Stimulated activated CD8-positive, alpha-beta memory T cell treated with anti-CD3 and anti-CD28 coated beads, Interleukin-4, amount 100 ng/mL, for 24 hours (primary cell): ENCODE measurements around the gene DDR1.
A peak's percentile ranks its signal among the peaks of the same experiment; 100 is the strongest.

Experiments used
- DNase-seq: peaks from one replicate; pipeline ENCODE4 v3.0.0-alpha.2; 2020; ENCODE audit warnings: low read depth

The DDR1 gene

DNA sequence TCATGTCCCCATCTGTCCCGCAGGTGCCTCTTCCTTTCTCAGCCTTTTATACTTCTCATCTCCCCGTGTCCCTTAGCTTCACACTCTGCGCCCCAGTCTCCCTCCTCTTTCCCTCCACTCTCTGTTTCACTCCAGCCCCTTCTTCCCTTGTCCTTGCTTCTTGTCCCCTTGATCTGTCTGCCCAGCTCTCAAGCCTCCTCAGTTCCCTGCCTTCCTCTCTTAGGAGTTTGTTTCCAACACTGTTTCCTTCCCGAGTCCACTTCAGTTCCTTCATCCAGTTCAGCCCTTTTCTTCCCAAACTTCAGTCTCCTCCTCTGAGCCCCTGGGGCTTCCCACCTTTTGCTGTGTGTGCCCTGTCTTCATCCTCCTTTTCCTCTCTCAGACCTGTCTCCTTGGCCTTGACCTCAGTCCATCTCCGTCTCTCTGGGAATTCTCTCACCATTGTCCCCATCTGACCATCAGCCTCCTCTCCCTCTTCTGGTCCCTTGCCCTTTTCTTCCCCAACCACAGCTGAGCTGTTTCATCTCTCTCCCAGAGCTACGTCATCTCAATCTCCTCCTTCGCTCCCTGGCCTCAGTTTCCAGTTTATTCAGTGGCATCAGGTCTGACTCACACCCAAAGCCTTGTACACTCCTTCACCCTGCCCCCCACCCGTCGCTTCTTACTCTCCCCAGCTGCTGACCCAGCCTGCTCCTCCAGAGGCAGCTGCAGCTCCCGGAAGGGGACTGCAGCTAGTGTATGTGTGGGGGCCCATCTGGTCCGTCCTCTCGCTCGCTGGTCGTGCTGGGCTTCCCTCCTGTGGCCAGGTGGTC is 2.7 kb upstream of the DDR1 start:
- no peak for DNase-seq

DNA sequence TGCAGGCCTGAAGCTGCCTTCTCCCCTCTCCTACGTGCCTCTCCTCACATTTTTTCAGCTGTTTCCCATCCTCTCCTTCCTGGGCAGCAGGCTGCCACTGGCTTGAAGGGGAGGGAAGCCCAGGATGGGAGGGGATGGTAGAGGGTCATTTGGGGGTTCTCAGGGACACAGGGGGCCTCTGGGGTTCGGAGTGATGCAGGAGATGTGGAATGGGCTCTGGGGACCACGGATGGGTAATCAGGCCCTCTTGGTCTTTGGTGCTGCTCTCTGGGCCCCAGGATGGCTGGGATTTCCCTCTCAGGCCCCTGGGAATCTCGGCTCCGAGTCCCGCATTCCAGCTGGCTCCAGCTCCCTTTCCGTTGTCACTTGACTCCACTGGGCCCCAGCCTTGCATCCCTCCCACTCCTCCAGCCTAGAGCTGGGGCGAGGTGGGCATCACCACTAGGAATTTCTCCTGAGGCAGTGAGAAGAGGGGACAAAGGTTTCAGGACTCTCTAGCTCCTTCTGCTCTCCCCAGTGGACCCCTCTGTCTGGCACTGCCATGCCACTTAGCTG is 2.0 kb upstream of the DDR1 start:
- DNase-seq: no peak

DNA sequence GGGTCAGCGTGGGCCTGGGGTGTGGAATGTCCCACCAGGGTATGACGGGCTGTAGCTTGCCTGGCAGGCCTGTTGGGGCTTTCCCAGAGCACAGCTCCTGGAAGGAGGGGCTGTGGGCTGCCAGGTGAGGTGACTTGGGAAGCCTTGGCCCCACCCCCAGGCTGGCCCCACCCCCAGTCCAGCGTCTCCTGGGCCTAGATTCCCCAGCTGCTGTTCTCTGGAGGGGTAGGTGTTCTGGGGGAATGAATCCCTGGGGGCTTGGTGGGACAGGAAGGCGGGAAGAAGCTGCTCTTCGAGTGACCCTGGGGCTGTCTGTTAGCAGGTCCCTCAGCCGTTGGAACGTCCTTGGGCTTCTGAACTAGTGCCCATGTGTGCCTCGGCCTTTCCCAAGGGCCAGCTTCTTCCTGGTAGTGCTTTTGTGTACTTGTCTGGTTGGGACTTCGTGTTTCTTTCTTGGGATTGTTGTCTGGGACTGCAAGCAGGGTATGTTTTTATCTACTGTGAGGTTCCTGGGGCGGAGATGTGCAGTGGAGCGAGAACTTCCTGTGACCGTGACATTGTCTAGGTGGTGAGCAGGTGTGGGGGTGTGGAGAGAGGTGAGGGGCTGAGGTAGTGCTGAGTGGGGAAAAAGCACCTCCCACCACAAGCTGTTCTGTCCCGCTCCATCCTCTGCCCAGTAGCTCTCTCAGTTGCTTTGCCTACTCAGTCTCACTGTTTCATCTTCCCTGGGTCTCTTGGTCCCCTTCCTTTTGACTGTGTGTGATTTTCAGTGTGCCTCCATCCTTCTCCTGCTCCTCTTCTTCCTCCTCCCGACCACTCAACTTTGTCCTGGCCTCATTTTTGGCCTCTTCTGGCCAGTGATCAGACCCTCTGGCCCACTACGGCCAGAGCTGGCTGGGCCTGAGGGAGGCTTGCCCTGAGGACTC is 1.3 kb upstream of the DDR1 start:
- DNase-seq: no peak

DNA sequence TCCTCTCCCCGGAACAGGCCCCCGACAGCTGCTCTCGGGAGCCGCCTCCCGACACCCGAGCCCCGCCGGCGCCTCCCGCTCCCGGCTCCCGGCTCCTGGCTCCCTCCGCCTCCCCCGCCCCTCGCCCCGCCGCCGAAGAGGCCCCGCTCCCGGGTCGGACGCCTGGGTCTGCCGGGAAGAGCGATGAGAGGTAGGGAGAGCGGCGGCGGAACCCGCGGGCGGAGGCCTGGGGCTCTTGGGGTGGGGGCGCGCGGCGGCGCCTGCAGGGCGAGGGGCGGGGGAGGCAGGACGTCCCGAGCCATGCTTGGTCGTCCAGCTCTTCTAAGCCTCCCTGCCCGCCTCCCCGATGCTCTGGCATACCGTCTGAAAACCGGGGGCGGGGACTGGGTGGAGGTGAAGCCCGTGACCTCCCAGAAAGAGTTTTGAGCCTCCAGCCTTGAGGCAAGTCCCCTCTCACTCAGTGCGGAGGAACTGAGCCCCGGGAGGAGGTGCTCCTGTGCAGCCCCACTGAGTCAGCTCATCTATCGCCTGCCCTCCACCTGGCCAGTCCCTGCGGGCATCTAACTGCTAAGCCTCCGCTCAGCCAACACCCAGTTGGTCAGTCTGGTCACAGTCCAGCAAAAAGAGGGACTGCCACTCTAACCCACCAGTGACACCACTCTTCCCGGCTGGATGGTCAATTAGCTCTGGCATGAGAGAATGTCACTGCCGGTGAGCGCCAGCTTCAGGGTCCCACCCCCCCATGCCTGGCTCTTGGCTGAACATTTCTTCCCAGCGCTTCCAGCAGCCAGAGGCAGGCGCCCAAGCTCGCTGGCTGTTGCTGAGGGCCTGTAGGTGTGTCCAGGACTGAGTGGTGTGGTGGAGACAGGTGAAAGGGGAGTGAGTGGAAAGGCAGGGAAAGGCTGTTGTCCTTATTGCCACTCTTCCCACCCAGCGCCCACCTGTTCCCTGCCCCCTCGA is 482 bp downstream of the DDR1 start:
- DNase-seq: peak; percentile 24

DNA sequence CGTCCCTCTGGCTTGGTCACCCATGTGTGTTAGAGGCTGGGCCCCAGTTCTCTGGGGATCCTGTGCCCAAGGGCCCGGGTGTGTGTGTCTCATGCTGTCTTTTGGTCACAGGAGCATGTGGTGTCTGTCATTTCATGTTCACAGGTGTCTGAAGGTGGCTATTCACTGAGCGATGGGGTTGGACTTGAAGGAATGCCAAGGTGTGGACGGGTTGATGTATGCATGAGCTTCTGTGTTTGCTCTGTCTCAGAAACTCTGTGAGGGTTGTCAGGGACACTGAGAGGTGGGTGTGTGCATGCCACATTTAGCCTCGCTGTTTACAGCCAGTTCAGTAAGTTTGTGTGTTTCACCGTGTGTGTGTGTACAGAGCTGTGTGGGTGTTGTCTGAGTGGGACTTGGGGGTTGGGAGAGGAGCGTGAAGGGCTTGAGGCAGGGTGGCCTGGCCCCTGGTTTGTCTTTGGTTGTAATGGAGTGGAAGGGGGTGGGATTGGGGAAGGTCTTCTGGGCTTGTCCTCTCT is 1.2 kb downstream of the DDR1 start:
- DNase-seq: no peak

DNA sequence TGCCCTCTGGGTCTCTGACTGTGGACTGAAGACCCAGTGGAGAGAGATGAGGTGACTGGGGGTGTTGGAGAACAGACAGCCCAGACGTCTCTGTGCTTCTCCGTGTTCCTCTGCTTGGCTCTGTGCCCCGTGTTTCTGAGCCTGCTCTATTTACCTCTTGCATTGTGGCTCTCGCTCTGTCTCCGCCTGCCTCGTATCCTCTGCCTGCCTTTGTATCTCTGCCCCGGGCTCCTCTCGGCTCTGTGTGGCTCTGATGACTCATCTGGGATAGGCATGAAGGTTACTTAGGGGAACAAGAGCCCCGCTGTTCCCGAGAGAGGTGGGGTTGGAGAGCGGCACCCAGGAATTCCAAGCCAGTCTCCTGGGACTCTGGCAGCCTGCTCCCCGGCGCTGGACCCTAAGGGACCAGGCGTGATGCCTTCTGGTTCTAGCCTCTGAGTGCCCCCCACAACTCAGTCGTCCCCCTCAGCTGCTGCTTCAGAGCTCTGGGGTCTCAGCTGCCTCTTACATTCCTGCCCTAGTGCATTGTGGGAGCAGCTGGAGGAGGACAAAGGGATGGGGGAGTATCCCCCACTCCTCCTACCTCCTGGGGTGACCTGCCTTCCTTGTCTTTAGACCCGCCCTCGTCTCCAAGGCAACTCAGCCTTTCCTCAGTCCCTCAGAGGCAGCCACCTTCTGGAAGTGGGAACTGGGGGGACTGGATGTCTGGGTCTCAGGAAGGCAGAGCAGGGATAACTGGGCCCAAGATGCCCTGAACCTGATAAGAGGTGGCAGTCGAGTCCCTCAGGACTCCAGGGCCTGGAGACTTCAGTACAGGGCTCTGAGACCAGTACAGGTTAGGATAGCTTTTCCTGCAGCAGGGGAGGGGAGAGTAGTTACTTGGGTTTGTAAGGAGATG is 1.9 kb downstream of the DDR1 start:
- DNase-seq: no peak

DNA sequence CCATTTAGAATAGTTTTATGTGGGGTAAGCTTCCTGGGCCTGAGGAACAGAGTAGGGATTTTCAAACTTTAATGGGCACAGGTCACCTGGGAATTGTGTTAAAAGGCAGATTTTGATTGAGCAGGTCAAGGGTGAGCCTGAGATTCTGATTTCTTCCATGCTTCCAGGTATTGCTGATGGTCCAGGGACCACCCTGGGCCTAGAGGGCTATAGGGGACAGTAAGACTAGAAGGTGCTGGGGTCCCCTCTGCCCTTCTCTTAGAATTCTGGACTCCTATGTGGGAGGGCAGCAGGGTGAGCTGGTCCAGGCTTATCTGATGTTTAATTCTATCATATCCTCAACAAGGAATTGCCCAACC is 2.6 kb downstream of the DDR1 start:
- no peak for DNase-seq

DNA sequence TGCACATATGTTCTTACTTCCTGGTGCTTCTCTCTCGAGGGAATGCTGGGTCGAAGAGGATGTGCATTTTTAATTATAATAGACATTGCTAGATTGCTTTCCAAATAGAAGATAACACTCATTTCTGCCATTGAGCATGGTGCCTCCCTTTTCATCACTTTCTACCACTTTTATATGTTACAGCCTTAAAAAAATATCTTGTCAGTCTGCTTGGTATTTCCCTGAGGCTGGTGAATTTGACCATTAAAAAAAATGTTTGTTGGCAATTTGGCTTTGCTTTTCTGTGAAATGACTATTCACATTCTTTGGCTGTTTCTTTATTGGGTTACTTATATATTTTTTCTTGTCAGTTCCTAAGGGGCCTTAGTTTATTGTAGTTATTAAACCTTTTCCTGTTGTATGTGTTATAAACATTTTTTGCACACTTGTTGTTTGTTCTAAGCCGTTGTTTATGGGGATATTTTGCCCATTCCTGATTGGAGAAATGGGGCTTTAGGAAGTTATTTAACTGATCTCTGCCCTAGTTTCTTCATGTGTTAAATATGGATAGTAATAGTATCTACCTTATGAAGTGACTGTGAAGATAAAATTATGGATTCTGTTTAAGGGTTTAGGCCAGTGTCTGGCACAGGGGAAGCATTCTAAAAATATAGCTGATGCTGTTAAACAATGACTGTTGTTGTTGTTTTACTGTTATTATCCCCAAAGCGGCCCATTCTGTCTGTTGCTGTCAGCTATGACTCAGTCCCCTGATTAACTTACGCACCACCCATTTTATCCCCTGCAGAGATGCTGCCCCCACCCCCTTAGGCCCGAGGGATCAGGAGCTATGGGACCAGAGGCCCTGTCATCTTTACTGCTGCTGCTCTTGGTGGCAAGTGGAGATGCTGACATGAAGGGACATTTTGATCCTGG is 3.8 kb downstream of the DDR1 start:
- DNase-seq: no peak

DNA sequence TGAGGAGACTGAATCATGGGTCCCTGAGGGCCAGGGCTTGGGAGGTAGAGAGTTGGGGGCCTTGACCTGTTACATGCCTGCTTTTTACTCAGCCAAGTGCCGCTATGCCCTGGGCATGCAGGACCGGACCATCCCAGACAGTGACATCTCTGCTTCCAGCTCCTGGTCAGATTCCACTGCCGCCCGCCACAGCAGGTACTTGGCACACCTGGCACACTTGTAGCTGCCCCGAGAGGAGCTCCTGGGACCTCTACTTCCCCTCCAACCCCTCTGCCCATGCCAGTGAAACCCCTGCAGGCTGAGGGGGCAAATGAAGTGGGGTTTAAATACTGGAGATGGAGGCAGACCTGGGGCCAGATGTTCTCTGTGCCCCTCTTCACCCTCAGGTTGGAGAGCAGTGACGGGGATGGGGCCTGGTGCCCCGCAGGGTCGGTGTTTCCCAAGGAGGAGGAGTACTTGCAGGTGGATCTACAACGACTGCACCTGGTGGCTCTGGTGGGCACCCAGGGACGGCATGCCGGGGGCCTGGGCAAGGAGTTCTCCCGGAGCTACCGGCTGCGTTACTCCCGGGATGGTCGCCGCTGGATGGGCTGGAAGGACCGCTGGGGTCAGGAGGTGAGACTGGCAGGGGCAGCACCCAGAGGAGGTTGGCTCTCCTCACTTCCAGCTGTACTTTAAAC is 4.6 kb downstream of the DDR1 start:
- no peak for DNase-seq

DNA sequence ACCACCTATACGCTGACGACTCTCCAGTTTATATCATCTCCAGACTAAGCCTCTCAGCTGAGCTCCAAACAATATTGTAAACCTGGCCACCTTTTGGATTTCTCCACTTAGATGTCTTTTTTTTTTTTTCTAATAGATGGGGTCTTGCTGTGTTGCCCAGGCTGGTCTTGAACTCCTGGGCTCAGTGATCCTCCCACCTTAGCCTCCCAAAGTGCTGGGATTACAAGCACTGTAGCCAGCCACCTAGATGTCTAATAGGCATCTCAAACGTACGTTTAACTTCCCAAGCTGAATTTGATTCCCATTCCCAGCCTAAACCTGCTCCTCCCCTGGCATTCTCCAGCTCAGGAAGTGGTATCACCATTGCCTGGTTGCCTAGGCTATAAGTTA is 5.2 kb downstream of the DDR1 start:
- no peak for DNase-seq

DNA sequence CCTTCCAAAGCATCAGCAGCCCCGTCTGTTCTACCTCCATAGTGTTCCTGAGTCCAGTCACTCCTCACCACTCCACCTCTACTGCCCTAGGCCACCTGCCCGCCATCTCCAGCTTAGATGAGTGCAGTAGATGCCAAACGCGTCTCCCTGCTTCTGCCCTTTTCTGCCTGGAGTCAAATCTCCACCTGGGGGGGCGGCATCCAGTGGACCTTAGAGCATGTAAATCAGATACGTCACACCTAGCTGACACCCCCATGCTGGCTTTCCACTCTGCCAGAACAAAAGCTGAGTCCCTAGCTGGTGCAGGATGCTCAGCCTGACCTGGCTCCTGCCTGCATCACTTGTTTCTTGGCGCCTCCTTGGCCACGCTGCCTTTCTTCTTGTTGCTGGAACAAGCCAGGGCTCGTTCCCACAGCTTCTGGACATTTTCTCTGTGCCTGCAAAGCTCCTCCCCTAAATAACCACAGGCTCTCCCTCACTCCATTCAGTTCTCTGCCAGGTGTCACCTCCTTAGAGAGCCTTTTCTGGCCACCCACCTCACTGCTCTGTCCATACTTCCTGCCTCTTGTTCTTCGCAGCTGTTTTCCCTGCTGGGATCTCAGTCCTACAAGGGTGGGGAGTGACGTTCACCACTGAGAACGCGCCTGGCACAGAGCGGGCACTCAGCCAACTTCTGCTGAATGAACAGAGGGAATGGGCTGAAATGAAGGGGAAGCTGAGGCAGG is 5.8 kb downstream of the DDR1 start:
- no peak for DNase-seq

DNA sequence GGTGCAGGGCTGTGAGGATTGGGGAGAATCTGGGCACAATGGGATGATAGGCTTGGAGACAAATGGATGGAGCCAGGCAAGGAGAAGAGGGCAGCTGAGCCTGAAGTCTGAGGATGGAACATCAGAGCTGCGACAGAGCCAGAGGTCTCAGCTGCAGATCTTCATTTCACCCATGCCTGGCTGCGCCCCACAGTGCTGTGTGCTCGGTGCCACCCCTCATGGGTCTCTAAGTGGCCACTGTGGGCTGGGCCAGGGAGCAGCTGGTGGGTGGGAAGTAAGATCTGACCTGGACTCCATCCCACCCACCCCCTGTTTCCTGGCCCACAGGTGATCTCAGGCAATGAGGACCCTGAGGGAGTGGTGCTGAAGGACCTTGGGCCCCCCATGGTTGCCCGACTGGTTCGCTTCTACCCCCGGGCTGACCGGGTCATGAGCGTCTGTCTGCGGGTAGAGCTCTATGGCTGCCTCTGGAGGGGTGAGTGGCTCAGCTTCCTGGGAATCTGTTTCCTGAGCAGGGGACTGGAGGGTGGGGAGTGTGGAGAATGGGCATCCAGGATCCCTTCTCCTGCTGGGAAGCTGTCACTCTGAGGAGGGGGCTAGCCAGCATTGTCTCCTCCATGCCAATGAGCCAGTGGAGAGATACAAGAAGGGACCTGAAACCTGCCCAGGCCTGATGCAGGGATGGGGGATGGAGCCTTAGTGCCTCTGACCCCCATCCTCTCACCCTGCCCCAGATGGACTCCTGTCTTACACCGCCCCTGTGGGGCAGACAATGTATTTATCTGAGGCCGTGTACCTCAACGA is 6.5 kb downstream of the DDR1 start:
- no peak for DNase-seq

DNA sequence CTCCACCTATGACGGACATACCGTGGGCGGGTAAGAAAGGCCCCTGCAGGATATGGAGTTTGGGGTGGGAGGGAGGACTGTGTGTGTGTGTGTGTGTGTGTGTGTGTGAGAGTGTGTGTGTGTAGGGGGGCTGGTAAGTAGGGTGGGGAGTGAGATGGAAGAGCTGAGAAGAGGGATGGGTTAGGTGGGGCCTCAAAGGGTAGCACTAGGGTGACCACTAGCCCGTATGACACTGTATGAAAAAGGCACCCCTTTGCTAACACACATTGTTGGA is 7.1 kb downstream of the DDR1 start:
- DNase-seq: no peak

DNA sequence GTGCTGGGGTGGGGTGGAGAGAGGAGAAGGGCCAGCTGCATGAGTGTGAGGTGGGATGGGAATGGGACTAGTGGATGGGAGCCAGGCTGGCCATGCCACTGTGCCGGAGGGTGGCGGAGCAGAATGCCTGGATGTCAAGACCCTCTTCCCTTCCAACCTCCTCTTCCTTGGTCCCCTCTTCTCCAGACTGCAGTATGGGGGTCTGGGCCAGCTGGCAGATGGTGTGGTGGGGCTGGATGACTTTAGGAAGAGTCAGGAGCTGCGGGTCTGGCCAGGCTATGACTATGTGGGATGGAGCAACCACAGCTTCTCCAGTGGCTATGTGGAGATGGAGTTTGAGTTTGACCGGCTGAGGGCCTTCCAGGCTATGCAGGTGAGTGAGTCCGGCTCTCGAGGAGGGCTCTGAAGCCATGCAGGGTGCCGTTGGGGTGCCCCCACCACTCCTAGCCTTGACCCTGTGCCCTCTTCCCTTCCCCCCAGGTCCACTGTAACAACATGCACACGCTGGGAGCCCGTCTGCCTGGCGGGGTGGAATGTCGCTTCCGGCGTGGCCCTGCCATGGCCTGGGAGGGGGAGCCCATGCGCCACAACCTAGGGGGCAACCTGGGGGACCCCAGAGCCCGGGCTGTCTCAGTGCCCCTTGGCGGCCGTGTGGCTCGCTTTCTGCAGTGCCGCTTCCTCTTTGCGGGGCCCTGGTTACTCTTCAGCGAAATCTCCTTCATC is 7.7 kb downstream of the DDR1 start:
- DNase-seq: no peak

DNA sequence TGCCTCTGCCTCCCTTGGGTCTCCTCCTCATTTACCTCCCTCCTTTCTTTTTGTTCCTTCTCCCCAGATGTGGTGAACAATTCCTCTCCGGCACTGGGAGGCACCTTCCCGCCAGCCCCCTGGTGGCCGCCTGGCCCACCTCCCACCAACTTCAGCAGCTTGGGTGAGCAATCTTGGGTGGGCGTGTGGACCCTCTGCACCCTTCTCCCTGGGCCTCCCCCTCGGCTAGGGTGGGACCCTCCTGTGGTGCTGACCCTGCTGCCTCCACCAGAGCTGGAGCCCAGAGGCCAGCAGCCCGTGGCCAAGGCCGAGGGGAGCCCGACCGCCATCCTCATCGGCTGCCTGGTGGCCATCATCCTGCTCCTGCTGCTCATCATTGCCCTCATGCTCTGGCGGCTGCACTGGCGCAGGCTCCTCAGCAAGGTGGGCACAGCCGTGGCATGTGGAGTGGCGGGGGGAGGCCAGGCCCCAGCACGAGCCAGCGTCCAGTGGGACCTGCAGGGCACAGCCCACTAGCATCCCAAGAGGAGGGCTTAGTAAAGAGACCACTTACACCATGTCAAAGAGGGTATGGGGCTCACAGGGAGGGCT is 8.8 kb downstream of the DDR1 start:
- no peak for DNase-seq

DNA sequence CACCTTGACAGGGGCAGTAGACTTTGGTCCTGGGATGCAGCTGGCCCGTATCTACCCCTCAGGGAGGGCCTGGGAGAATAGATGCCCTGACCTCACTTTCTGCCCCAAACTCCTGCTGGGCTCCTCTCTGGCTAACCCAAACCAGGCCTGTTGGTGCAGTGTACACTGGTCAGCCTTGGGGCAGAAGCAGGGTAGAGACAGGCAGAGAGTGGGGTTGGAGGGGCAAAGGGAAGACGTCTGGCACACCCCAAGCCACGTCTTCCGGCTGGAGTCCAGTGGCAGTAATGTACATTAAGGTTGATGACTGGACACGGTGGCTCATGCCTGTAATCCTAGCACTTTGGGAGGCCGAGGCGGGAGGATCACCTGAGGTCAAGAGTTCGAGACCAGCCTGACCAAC is 9.3 kb downstream of the DDR1 start:
- no peak for DNase-seq

DNA sequence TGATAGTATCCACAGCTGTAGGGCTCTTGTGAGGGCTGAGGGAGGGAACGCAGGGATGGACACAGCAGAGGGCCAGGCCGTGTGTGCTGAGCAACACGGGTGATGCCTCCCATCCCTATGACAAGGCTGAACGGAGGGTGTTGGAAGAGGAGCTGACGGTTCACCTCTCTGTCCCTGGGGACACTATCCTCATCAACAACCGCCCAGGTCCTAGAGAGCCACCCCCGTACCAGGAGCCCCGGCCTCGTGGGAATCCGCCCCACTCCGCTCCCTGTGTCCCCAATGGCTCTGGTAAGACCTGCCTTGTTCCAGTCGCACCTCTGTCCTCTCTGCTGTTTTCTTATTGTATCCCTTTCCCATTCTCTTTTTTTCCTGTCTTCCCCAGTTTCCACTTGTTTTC is 10.1 kb downstream of the DDR1 start:
- no peak for DNase-seq
